Adrenal gland (tissue), 12 donors: ENCODE measurements around the gene PSMG3. TPM values are rescaled to one million over a fixed set of nuclear protein-coding genes. Genes with fewer than 3 reads are reported as not detected.

ENCODE experiments used
- DNase-seq, 7 donors: peaks; one replicate each; pipeline ENCODE4 v3.0.0-alpha.2; 2019 to 2020
- H3K27ac ChIP-seq, 5 donors: fragments of 200-600 bp; sonication (generic) in 4 of 5; 1 replicate in 3 of 5; 2 replicates in 2 of 5; pipeline versions ENCODE4 v1.5.1 to v1.8.0; 2016 to 2020; ENCODE audit warnings: mild to moderate bottlenecking in 1 of 5
- H3K27me3 ChIP-seq: fragments of 200-600 bp; 2 replicates; pipeline ENCODE4 v1.8.0; 2021
- H3K36me3 ChIP-seq, 2 donors: fragments of 200-600 bp; replicated peaks in 1 of 2; 1 replicate in 1 of 2; 2 replicates in 1 of 2; pipeline versions ENCODE4 v1.5.1 to v1.8.0; 2018 to 2022
- H3K4me1 ChIP-seq, 2 donors: fragments of 200-600 bp; replicated peaks in 1 of 2; 1 replicate in 1 of 2; 2 replicates in 1 of 2; pipeline versions ENCODE4 v1.5.1 to v1.8.0; 2018 to 2021
- H3K4me3 ChIP-seq, 4 donors: fragments of 200-600 bp; sonication (generic) in 3 of 4; one replicate each; pipeline ENCODE4 v1.5.1; 2016 to 2018
- H3K9me3 ChIP-seq, 3 donors: fragments of 200-600 bp; sonication (generic) in 1 of 3; replicated peaks in 1 of 3; 1 replicate in 2 of 3; 2 replicates in 1 of 3; pipeline versions ENCODE4 v1.5.1 to v1.8.0; 2016 to 2021
- POLR2A ChIP-seq, 2 donors: fragments of 450-650 bp; IDR thresholded peaks; one replicate each; pipeline ENCODE4 v1.6.1; 2017; ENCODE audit warnings: antibody characterized with exemption in 2 of 2, mild to moderate bottlenecking in 2 of 2, moderate library complexity in 1 of 2
- WGBS, 4 donors: extraction: QIAGEN DNeasy Blood & Tissue Kit in 2 of 4; methylation state at CpG; one replicate each; pipeline versions ENCODE4 v1.1.5 to v1.1.7; 2013 to 2017; 5-methylcytosine and 5-hydroxymethylcytosine counted together
- intact Hi-C, 2 donors: fragments of 100-400 bp; cut with DNase I; formaldehyde crosslinking; loops; one replicate each; pipeline versions ENCODE4 v1.14.1 to v1.15.0; 2022 to 2023
- polyA plus RNA-seq, 3 donors: library from polyadenylated mRNA; stranded (reverse); fragments of 200-250 nt in 2 of 3; fragments of 350-450 nt in 1 of 3; fragmentation: Illumina TruSeq in 1 of 3; extraction: RNeasy Lipid Tissue Mini Kit (QIAGEN cat#74804) in 1 of 3; gene quantifications; one replicate each; pipeline ENCODE4 v1.2.3, GENCODE V29; 2013 to 2014
- total RNA-seq, 9 donors: library from RNA; depleted of rRNA in 4 of 9; stranded (reverse); fragments of >200 nt in 4 of 9; fragments of 120-200 nt in 1 of 9; fragmentation: NEBNext Ultra II Directional in 1 of 9; extraction: Animal tissue kit (Norgen Biotek cat#: 25700) in 1 of 9; gene quantifications; one replicate each; pipeline versions ENCODE4 v1.1.0 to v1.2.4, GENCODE V29; 2013 to 2023
- TF ChIP-seq, protein P1 (sequence below), 6 experiments: fragments of 450-650 bp in 4 of 6; fragments of 200-600 bp in 2 of 6; sonication (generic) in 1 of 6; IDR thresholded peaks; 1 replicate in 5 of 6; 2 replicates in 1 of 6; pipeline versions ENCODE4 v1.5.1 to v1.8.0; 2016 to 2021; ENCODE audit warnings: antibody characterized with exemption in 6 of 6, mild to moderate bottlenecking in 2 of 6, moderate library complexity in 1 of 6
- donor health status: healthy with polysubstance abuse.
- donor health status: Bipolar disorder and iron deficiency.
- donor health status: DM: yes; HTN: yes; CAD: no.
- donor health status: DM: no; HTN: no; CAD: no.
- donor health status: DM: no; HTN: no; CAD: no.
- donor health status: DM: yes; HTN: yes; CAD: no.

PSMG3 gene
- total and polyA plus RNA-seq, 12 donors: 17.3 to 82.7 (median 34.8) TPM

DNA sequence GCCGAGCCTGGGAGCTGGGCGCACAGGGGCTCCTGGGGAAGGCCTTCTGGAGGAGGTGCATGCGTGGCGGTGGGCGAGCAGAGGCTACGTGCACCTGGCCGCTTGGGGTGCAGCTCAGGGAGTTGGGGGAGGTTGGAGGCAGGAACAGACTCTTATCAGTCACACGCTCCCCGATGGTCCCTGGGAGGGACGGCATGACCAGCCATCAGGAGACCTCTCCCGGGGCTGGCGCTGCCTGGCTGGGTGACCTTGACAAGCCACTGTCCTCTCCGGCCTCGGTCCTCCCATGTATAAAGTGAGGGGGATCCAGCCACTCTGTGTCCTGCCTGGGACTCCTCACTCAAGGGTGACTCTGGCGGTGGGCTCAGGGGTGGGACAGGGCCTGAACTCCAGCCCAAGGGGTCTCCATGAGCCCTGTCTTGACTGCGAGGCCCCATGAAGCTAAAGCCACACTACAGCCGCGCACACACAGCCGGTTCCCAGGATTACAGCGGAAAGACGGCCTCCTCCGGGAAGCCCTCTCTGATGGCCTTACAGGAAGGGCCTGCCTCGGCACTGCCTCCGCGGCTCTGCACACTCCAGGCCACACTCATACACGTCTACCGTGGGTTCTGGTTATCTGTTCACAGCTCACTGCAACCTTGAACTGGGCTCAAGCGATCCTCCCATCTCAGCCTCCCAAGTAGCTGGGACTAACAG lies 16.2 kb downstream of the PSMG3 start:
- intact Hi-C loops: no loop called here

DNA sequence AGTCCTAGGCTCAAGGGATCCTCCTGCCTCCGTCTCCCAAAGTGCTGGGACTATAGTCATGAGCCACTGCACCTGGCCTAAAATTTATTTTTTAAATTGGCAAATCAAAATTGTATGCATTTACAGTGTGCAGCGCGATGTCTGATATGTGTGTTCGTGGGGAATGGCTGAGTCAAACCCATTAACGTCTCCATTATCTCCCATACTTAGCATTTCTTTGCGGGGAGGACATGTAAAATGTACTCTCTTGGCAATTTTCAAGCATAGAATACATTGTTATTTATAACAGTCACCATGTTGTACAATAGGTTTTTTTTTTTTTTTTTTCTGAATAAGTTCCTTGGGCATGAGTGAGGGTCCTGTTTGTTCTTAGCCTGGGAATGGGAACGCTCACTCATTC lies 17.6 kb downstream of the PSMG3 start:
- H3K27me3 ChIP-seq: no peaks in the 10 kb centered on the region
- H3K4me3 ChIP-seq: no peak overlapping the region
- H3K9me3 ChIP-seq: no peaks in the 10 kb centered on the region
- peaks cover 0 to 8% of the 10 kb centered on the region in 2 donors for H3K4me1 ChIP-seq
- no peak for DNase-seq
- no peak overlapping the region for H3K27ac ChIP-seq
- intact Hi-C loops: no loop called here
- TF ChIP-seq POLR2A (IDR thresholded peaks at IDR 0.05): no peak
- TF ChIP-seq, protein P1, sequence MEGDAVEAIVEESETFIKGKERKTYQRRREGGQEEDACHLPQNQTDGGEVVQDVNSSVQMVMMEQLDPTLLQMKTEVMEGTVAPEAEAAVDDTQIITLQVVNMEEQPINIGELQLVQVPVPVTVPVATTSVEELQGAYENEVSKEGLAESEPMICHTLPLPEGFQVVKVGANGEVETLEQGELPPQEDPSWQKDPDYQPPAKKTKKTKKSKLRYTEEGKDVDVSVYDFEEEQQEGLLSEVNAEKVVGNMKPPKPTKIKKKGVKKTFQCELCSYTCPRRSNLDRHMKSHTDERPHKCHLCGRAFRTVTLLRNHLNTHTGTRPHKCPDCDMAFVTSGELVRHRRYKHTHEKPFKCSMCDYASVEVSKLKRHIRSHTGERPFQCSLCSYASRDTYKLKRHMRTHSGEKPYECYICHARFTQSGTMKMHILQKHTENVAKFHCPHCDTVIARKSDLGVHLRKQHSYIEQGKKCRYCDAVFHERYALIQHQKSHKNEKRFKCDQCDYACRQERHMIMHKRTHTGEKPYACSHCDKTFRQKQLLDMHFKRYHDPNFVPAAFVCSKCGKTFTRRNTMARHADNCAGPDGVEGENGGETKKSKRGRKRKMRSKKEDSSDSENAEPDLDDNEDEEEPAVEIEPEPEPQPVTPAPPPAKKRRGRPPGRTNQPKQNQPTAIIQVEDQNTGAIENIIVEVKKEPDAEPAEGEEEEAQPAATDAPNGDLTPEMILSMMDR (IDR thresholded peaks at IDR 0.05): no peak
- WGBS, 4 donors: 75 to 84% (median 78%) methylated on average over 7 of the region's 7 CpGs
- no peaks in the 10 kb centered on the region for H3K36me3 ChIP-seq

More for the DNA sequence above, 16.2 kb downstream of the PSMG3 start:
- Histone ChIP-seq H3K9me3 (no peaks in the 10 kb centered on the region), H3K27me3 (no peaks in the 10 kb centered on the region), H3K36me3 (no peaks in the 10 kb centered on the region), H3K4me1 (peaks cover 0 to 8% of the 10 kb centered on the region in 2 donors), H3K4me3 (no peak overlapping the region), H3K27ac (no peak overlapping the region)
- TF ChIP-seq, protein P1 (IDR thresholded peaks at IDR 0.05): no peak
- TF ChIP-seq POLR2A (IDR thresholded peaks at IDR 0.05): no peak
- no peak for DNase-seq
- 78 to 85% (median 82%) methylated on average over 20 to 28 of the region's 28 CpGs; no CpG with 5 or more reads in 1 of the 4 donors for WGBS, 4 donors

DNA sequence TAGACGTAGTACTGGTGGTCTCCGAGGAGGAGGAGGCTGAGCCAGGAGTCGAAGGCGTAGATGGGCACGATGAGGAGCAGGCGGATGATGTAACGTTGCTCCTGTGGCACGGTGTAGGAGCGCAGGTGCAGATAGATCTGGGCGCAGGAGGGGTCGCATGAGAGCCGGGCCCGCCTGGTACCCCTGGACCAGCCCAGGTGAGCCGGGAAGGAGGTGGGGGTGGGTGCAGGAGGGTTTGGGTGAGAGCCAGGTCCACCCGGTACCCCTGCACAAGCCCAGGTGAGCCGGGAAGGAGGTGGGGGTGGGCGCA lies 19.0 kb downstream of the PSMG3 start:
- H3K9me3 ChIP-seq: no peaks in the 10 kb centered on the region
- no peak overlapping the region for H3K27ac ChIP-seq
- H3K4me3 ChIP-seq: no peak overlapping the region
- peaks cover 0 to 4% of the 10 kb centered on the region in 2 donors for H3K4me1 ChIP-seq
- WGBS, 4 donors: 89 to 95% (median 92%) methylated on average over 11 to 17 of the region's 17 CpGs
- no peak for DNase-seq
- H3K36me3 ChIP-seq: no peaks in the 10 kb centered on the region
- H3K27me3 ChIP-seq: no peaks in the 10 kb centered on the region
- TF ChIP-seq, protein P1 (IDR thresholded peaks at IDR 0.05): no peak
- TF ChIP-seq POLR2A (IDR thresholded peaks at IDR 0.05): no peak
- intact Hi-C loops: no loop called here

DNA sequence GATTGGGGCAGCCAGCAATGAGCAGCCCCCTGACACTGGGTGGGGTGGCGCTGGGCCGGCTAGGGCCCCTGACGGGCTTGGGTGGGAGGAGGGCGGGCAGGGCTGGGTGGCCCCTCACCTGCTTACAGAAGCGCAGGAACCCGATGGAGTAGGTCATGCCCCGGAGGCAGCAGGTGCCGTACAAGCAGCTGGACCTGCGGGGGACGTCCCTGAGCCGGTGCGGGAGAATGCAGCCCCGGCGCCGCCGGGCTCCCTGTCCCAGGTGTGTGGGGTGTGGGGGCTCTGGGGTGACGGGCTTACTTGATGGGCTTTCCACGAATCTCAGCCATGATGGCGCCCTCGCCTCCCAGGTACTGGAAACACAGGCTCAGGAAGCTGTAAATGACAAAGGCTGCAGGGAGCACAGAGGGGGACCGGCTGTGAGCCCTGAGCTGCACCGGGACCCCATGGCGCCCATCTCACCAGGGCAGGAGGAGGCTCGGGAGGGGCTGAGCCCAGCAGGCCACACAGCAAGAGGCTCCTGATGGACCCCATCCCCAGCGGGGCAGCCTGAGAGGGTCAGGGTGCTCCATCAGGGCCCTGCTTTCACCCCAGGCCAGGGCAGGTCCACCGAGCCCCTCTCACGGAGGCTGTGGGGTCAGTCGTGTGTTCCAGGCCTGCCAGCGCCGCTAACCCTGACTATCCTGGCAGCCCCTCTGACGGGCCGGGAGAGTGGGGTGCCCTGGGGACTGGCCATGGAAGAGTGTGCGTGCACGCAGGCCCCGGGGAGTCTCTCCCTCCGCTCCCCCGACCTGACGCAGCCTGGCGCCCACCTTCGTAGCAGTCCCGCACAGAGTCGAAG lies 19.6 kb downstream of the PSMG3 start:
- peak in 1 of 7 donors; percentile 6 for DNase-seq
- H3K4me3 ChIP-seq: no peak overlapping the region

More for the DNA sequence above, 19.6 kb downstream of the PSMG3 start:
- no peaks in the 10 kb centered on the region for H3K27me3 ChIP-seq
- 83 to 89% (median 87%) methylated on average over 13 to 42 of the region's 42 CpGs for WGBS, 4 donors
- H3K27ac ChIP-seq: no peak overlapping the region
- intact Hi-C loops: no loop called here
- no peaks in the 10 kb centered on the region for H3K9me3 ChIP-seq
- TF ChIP-seq, protein P1 (IDR thresholded peaks at IDR 0.05): no peak
- TF ChIP-seq POLR2A (IDR thresholded peaks at IDR 0.05): no peak
- H3K4me1 ChIP-seq: no peaks in the 10 kb centered on the region
- no peaks in the 10 kb centered on the region for H3K36me3 ChIP-seq
